Measurements from ENCODE around the gene PTPRN. TPM values are rescaled to one million over a fixed set of nuclear protein-coding genes. Genes with fewer than 3 reads are reported as not detected.

Gene PTPRN
- total RNA-seq, 1 experiment from 2014 or later, result not detected

GRCh38 chr2:219245899-219246230 lies 63.3 kb downstream of the PTPRN start:
- no peak for DNase-seq (ENCODE audit: low spot score)

- DNase-seq (ENCODE audit: low spot score), result peak; percentile 95
Observed at GRCh38 chr2:219245148-219245898, 63.9 kb downstream of the PTPRN start, which contains the start of the genes GLB1L and STK16. GLB1L (minus strand) TSS chr2:219245444; CDS start chr2:219243573, 1,871 bp downstream. STK16 (plus strand) TSS chr2:219245479; CDS start chr2:219246000, 521 bp downstream.

GRCh38 chr2:219244789-219245147 lies 64.4 kb downstream of the PTPRN start:
- no peak for DNase-seq (ENCODE audit: low spot score)

- DNase-seq (ENCODE audit: low spot score), result no peak
Observed at GRCh38 chr2:219243291-219243761, 65.9 kb downstream of the PTPRN start.

Small RNA genes lying within 50 kb of the gene (small RNA-seq; reads per million reads assigned to genes)
- gene AC053503.3 (not detected), gene MIR153-1 (not detected)

Other genes starting within 250 kb of the PTPRN start
- 12.3 and 13.4 TPM in 2 replicates for gene IHH, start 248.5 kb downstream of the PTPRN start, total RNA-seq (2014; rRNA removed; shearing (Covaris generic))
- gene NHEJ1, start 148.6 kb downstream of the PTPRN start, total RNA-seq (2014; rRNA removed; shearing (Covaris generic)), result 24.7 and 25.9 TPM in 2 replicates
- 5.9 and 9.9 TPM in 2 replicates for gene SLC23A3, start 139.4 kb downstream of the PTPRN start, total RNA-seq (2014; rRNA removed; shearing (Covaris generic))
- 49.8 and 53.0 TPM in 2 replicates for gene CNPPD1, start 132.5 kb downstream of the PTPRN start, total RNA-seq (2014; rRNA removed; shearing (Covaris generic))
- gene RETREG2, start 131.1 kb downstream of the PTPRN start, total RNA-seq (2014; rRNA removed; shearing (Covaris generic)), result 78.5 and 83.9 TPM in 2 replicates
- gene ZFAND2B, start 102.6 kb downstream of the PTPRN start, total RNA-seq (2014; rRNA removed; shearing (Covaris generic)), result 104 and 116 TPM in 2 replicates
- gene ABCB6, start 90.4 kb downstream of the PTPRN start, total RNA-seq (2014; rRNA removed; shearing (Covaris generic)), result 33.6 and 39.9 TPM in 2 replicates
- 93.7 and 107 TPM in 2 replicates for gene ATG9A, start 79.8 kb downstream of the PTPRN start, total RNA-seq (2014; rRNA removed; shearing (Covaris generic))
- gene ANKZF1, start 79.6 kb downstream of the PTPRN start, total RNA-seq (2014; rRNA removed; shearing (Covaris generic)), result 41.0 and 43.4 TPM in 2 replicates
- 5.5 and 10.0 TPM in 2 replicates for gene GLB1L, start 64.0 kb downstream of the PTPRN start, total RNA-seq (2014; rRNA removed; shearing (Covaris generic))
- gene STK16, start 63.9 kb downstream of the PTPRN start, total RNA-seq (2014; rRNA removed; shearing (Covaris generic)), result 18.3 and 19.9 TPM in 2 replicates
- gene TUBA4B, start 56.2 kb downstream of the PTPRN start, total RNA-seq (2014; rRNA removed; shearing (Covaris generic)), result not detected in 2 replicates
- 93.8 and 97.4 TPM in 2 replicates for gene TUBA4A, start 55.5 kb downstream of the PTPRN start, total RNA-seq (2014; rRNA removed; shearing (Covaris generic))
- gene DNAJB2, start 30.0 kb downstream of the PTPRN start, total RNA-seq (2014; rRNA removed; shearing (Covaris generic)), result 43.1 and 51.1 TPM in 2 replicates
- gene RESP18, start 23.3 kb upstream of the PTPRN start, total RNA-seq (2014; rRNA removed; shearing (Covaris generic)), result not detected in 2 replicates
- 155 and 158 TPM in 2 replicates for gene DNPEP, start 78.5 kb upstream of the PTPRN start, total RNA-seq (2014; rRNA removed; shearing (Covaris generic))
- gene DES, start 109.0 kb upstream of the PTPRN start, total RNA-seq (2014; rRNA removed; shearing (Covaris generic)), result 0.63 TPM in 1 of 2 replicates, not detected in the other
- gene SPEG, start 125.4 kb upstream of the PTPRN start, total RNA-seq (2014; rRNA removed; shearing (Covaris generic)), result 6.7 and 8.3 TPM in 2 replicates
- 68.2 and 84.5 TPM in 2 replicates for gene GMPPA, start 189.5 kb upstream of the PTPRN start, total RNA-seq (2014; rRNA removed; shearing (Covaris generic))
- gene ASIC4, start 205.1 kb upstream of the PTPRN start, total RNA-seq (2014; rRNA removed; shearing (Covaris generic)), result 0.08 TPM in 1 of 2 replicates, not detected in the other
- gene CHPF, start 234.4 kb upstream of the PTPRN start, total RNA-seq (2014; rRNA removed; shearing (Covaris generic)), result 70.1 and 75.4 TPM in 2 replicates
- 5.2 and 5.6 TPM in 2 replicates for gene TMEM198, start 234.6 kb upstream of the PTPRN start, total RNA-seq (2014; rRNA removed; shearing (Covaris generic))